Mucosa of stomach (tissue), 1 donor: ENCODE data around the gene SPTLC3.

Experiments
- H3K27me3 ChIP-seq: one replicate; pipeline ENCODE4 v1.7.0; 2013; ENCODE audit warnings: mild to moderate bottlenecking, low read length; ENCODE audit not compliant: control insufficient read depth, insufficient read depth
- H3K36me3 ChIP-seq: one replicate; pipeline ENCODE4 v1.7.0; 2013; ENCODE audit warnings: low read length; ENCODE audit not compliant: control insufficient read depth, insufficient read depth
- H3K4me1 ChIP-seq: one replicate; pipeline ENCODE4 v1.7.0; 2013; ENCODE audit warnings: mild to moderate bottlenecking, low read length; ENCODE audit not compliant: control insufficient read depth, insufficient read depth
- H3K4me3 ChIP-seq: one replicate; pipeline ENCODE4 v1.7.0; 2013; ENCODE audit warnings: low read length
- H3K9ac ChIP-seq: one replicate; pipeline ENCODE4 v1.7.0; 2013; ENCODE audit warnings: mild to moderate bottlenecking, low read length, moderate library complexity
- H3K9me3 ChIP-seq: one replicate; pipeline ENCODE4 v1.7.0; 2013; ENCODE audit warnings: mild to moderate bottlenecking, low read length, moderate library complexity; ENCODE audit not compliant: control insufficient read depth
- donor health status: Pancreatic carcinoma.

Gene SPTLC3

GRCh38 chr20:13187899-13188298 is 179.1 kb downstream of the SPTLC3 start:
- Histone ChIP-seq H3K4me3 (no peak overlapping the region), H3K36me3 (no peaks in the 10 kb centered on the region), H3K4me1 (no peaks in the 10 kb centered on the region), H3K27me3 (no peaks in the 10 kb centered on the region), H3K9me3 (no peaks in the 10 kb centered on the region), H3K9ac (no peak overlapping the region)

GRCh38 chr20:13199279-13199678 is 190.5 kb downstream of the SPTLC3 start:
- Histone ChIP-seq H3K36me3 (no peaks in the 10 kb centered on the region), H3K9me3 (no peaks in the 10 kb centered on the region), H3K27me3 (no peaks in the 10 kb centered on the region), H3K4me1 (no peaks in the 10 kb centered on the region), H3K9ac (no peak overlapping the region), H3K4me3 (no peak overlapping the region)

- H3K9me3 ChIP-seq, result no peaks in the 10 kb centered on the region
- H3K4me3 ChIP-seq, result no peak overlapping the region
- H3K36me3 ChIP-seq, result no peaks in the 10 kb centered on the region
- no peaks in the 10 kb centered on the region for H3K27me3 ChIP-seq
- no peak overlapping the region for H3K9ac ChIP-seq
- no peaks in the 10 kb centered on the region for H3K4me1 ChIP-seq
Observed at GRCh38 chr20:13200767-13201500, 192.2 kb downstream of the SPTLC3 start.

GRCh38 chr20:13202565-13202964 is 193.8 kb downstream of the SPTLC3 start:
- Histone ChIP-seq H3K4me1 (no peaks in the 10 kb centered on the region), H3K27me3 (no peaks in the 10 kb centered on the region)

DNA sequence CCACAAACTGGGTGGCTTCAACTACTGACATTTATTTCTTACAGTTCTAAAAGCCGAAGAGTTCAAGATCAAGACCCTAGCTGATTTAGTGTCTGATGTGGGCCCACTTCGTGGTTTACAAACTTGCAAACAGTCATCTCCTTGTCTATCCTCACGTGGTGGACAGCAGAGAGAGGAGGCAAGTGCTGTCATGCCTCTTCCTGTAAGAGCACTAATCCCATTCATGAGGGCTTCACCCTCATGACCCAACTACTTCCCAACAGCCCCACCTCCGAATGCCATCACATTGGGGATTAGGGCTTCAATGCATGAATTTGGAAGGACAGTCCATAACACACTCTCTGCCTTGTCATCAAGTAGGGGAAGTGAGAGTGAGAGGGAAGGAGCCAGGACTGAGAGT is 196.7 kb downstream of the SPTLC3 start:
- no peak overlapping the region for H3K4me3 ChIP-seq
- no peaks in the 10 kb centered on the region for H3K9me3 ChIP-seq
- H3K27me3 ChIP-seq, result no peaks in the 10 kb centered on the region
- H3K4me1 ChIP-seq, result no peaks in the 10 kb centered on the region
- H3K9ac ChIP-seq, result no peak overlapping the region
- H3K36me3 ChIP-seq, result no peaks in the 10 kb centered on the region

More at GRCh38 chr20:13202565-13202964, 193.8 kb downstream of the SPTLC3 start:
- H3K36me3 ChIP-seq, result no peaks in the 10 kb centered on the region
- H3K9ac ChIP-seq, result no peak overlapping the region
- no peak overlapping the region for H3K4me3 ChIP-seq
- no peaks in the 10 kb centered on the region for H3K9me3 ChIP-seq

- no peaks in the 10 kb centered on the region for H3K27me3 ChIP-seq
- no peaks in the 10 kb centered on the region for H3K4me1 ChIP-seq
- H3K36me3 ChIP-seq, result no peaks in the 10 kb centered on the region
- H3K4me3 ChIP-seq, result no peak overlapping the region
- no peaks in the 10 kb centered on the region for H3K9me3 ChIP-seq
- no peak overlapping the region for H3K9ac ChIP-seq
Observed at GRCh38 chr20:13205848-13206434, 197.2 kb downstream of the SPTLC3 start.

- Histone ChIP-seq H3K9ac (no peak overlapping the region), H3K9me3 (no peaks in the 10 kb centered on the region), H3K4me3 (no peak overlapping the region), H3K27me3 (no peaks in the 10 kb centered on the region), H3K4me1 (no peaks in the 10 kb centered on the region), H3K36me3 (no peaks in the 10 kb centered on the region)
Observed at GRCh38 chr20:13207016-13207415, 198.2 kb downstream of the SPTLC3 start.

- no peak overlapping the region for H3K4me3 ChIP-seq
- H3K9me3 ChIP-seq, result no peaks in the 10 kb centered on the region
- no peaks in the 10 kb centered on the region for H3K4me1 ChIP-seq
- peaks cover 17% of the 10 kb centered on the region for H3K27me3 ChIP-seq
- H3K9ac ChIP-seq, result no peak overlapping the region
- no peaks in the 10 kb centered on the region for H3K36me3 ChIP-seq
Observed at GRCh38 chr20:13211956-13212618, 203.3 kb downstream of the SPTLC3 start.

GRCh38 chr20:13212750-13213149 is 204.0 kb downstream of the SPTLC3 start:
- Histone ChIP-seq H3K9ac (no peak overlapping the region), H3K9me3 (no peaks in the 10 kb centered on the region), H3K36me3 (no peaks in the 10 kb centered on the region), H3K4me1 (no peaks in the 10 kb centered on the region), H3K4me3 (no peak overlapping the region), H3K27me3 (peaks cover 18% of the 10 kb centered on the region)

DNA sequence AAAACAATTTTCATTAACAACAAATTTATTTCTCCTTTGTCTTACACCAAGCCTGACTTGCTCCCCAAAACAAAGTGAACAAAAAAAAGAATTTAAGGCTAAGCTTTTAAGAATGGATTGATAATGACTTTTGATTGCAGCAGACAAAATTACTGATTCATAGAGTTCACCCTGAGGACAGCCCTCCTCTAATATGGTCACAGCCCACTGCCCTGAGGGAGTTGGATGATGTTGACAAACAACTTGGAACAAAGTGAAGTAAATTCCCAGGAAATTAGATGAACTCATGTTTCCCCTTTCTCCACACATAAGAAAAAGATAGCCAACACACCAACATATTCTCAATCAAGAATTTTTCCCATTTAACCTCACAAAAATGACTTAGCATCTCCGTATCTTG is 204.6 kb downstream of the SPTLC3 start:
- no peaks in the 10 kb centered on the region for H3K9me3 ChIP-seq
- H3K4me3 ChIP-seq, result no peak overlapping the region
- no peak overlapping the region for H3K9ac ChIP-seq
- no peaks in the 10 kb centered on the region for H3K4me1 ChIP-seq
- no peaks in the 10 kb centered on the region for H3K36me3 ChIP-seq
- H3K27me3 ChIP-seq, result peaks cover 24% of the 10 kb centered on the region

DNA sequence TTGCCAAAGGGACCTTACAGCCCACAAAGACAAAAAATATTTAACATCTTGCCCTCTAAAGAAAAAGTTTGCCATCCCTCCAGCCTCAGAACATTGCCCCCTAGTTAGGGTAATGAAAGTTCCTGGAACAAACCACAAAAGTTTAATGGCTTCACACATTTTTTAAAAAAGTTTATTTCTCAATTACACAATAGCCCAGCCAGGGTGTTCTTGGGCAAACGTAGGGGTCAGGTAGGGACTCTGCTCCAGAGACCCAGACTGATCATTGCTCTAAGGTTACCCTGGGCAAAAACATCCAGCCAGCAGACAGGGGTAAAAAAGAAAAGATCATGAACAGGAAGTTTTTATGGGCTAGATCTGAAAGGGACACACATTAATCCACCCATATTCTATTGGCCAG is 207.8 kb downstream of the SPTLC3 start:
- Histone ChIP-seq H3K27me3 (peaks cover 49% of the 10 kb centered on the region), H3K9me3 (no peaks in the 10 kb centered on the region), H3K36me3 (no peaks in the 10 kb centered on the region), H3K9ac (no peak overlapping the region), H3K4me1 (peaks cover 11% of the 10 kb centered on the region), H3K4me3 (no peak overlapping the region)
